SU-DHL-6 (cell line): Measurements from ENCODE around the gene PEX26.

Source experiments
- EZH2phosphoT487 ChIP-seq: fragments of 200-600 bp; sonication (generic), shearing (Covaris generic); conservative IDR thresholded peaks from 2 replicates; pipeline ENCODE4 v1.6.1; 2018; ENCODE audit warnings: mild to moderate bottlenecking, antibody characterized with exemption, low read length, moderate library complexity, mixed read lengths
- TF ChIP-seq, protein P1 (sequence below): fragments of 200-600 bp; sonication (generic); IDR thresholded peaks from one replicate; pipeline ENCODE4 v1.5.1; 2017; ENCODE audit warnings: antibody characterized with exemption, mild to moderate bottlenecking, low read length, moderate library complexity; ENCODE audit not compliant: insufficient read depth, poor library complexity, severe bottlenecking

GRCh38 chr22:18034076-18034475 is 43.7 kb upstream of the PEX26 start:
- TF ChIP-seq, protein P1, sequence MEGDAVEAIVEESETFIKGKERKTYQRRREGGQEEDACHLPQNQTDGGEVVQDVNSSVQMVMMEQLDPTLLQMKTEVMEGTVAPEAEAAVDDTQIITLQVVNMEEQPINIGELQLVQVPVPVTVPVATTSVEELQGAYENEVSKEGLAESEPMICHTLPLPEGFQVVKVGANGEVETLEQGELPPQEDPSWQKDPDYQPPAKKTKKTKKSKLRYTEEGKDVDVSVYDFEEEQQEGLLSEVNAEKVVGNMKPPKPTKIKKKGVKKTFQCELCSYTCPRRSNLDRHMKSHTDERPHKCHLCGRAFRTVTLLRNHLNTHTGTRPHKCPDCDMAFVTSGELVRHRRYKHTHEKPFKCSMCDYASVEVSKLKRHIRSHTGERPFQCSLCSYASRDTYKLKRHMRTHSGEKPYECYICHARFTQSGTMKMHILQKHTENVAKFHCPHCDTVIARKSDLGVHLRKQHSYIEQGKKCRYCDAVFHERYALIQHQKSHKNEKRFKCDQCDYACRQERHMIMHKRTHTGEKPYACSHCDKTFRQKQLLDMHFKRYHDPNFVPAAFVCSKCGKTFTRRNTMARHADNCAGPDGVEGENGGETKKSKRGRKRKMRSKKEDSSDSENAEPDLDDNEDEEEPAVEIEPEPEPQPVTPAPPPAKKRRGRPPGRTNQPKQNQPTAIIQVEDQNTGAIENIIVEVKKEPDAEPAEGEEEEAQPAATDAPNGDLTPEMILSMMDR = no peak
- no peak for TF ChIP-seq EZH2phosphoT487
